BE2C (cell line): ENCODE data around the gene LY86.

ENCODE experiments used
- DNase-seq: peaks from one replicate; pipeline ENCODE4 v3.0.0-alpha.2; 2020
- H3K27me3 ChIP-seq: fragments of 250-450 bp; sonication (Bioruptor Pico); 2 replicates; pipeline ENCODE4 v1.5.1; 2020; ENCODE audit warnings: mild to moderate bottlenecking
- H3K36me3 ChIP-seq: fragments of 250-450 bp; sonication (Bioruptor Pico); 2 replicates; pipeline ENCODE4 v1.5.1; 2020; ENCODE audit warnings: mild to moderate bottlenecking
- H3K4me1 ChIP-seq: fragments of 250-450 bp; sonication (Bioruptor Pico); 2 replicates; pipeline ENCODE4 v1.5.1; 2020
- H3K4me3 ChIP-seq: 2 replicates; pipeline ENCODE4 v1.5.1; 2011; ENCODE audit warnings: low read depth, low read length
- H3K9me3 ChIP-seq: fragments of 250-450 bp; sonication (Bioruptor Pico); 2 replicates; pipeline ENCODE4 v1.5.1; 2020
- CTCF ChIP-seq: IDR thresholded peaks from 2 replicates; pipeline ENCODE4 v1.5.1; 2012; ENCODE audit warnings: mild to moderate bottlenecking, low read depth, low read length

Gene LY86

GRCh38 chr6:6626187-6626586 lies 37.7 kb downstream of the LY86 start:
- Histone ChIP-seq H3K4me3 (no peak overlapping the region), H3K9me3 (no peaks in the 10 kb centered on the region), H3K36me3 (no peaks in the 10 kb centered on the region), H3K27me3 (no peaks in the 10 kb centered on the region), H3K4me1 (peaks cover 10% of the 10 kb centered on the region)
- no peak for TF ChIP-seq CTCF
- no peak for DNase-seq

GRCh38 chr6:6629402-6629801 lies 40.9 kb downstream of the LY86 start:
- no peak for DNase-seq
- TF ChIP-seq CTCF = no peak
- Histone ChIP-seq H3K9me3 (no peaks in the 10 kb centered on the region), H3K4me3 (no peak overlapping the region), H3K36me3 (no peaks in the 10 kb centered on the region), H3K27me3 (no peaks in the 10 kb centered on the region), H3K4me1 (peaks cover 17% of the 10 kb centered on the region)

- Histone ChIP-seq H3K4me1 (peaks cover 17% of the 10 kb centered on the region), H3K36me3 (no peaks in the 10 kb centered on the region)
- peak; percentile 23 for DNase-seq
These were observed 42.5 kb downstream of the LY86 start for GRCh38 chr6:6631053-6631452.

GRCh38 chr6:6631534-6632276 lies 43.2 kb downstream of the LY86 start:
- Histone ChIP-seq H3K36me3 (no peaks in the 10 kb centered on the region), H3K9me3 (no peaks in the 10 kb centered on the region), H3K27me3 (no peaks in the 10 kb centered on the region), H3K4me1 (peaks cover 17% of the 10 kb centered on the region), H3K4me3 (no peak overlapping the region)
- no peak for TF ChIP-seq CTCF
- peak; percentile 58 for DNase-seq

More at GRCh38 chr6:6631053-6631452, 42.5 kb downstream of the LY86 start:
- no peak for TF ChIP-seq CTCF
- H3K27me3 ChIP-seq = no peaks in the 10 kb centered on the region
- H3K9me3 ChIP-seq = no peaks in the 10 kb centered on the region
- H3K4me3 ChIP-seq = no peak overlapping the region

- Histone ChIP-seq H3K9me3 (no peaks in the 10 kb centered on the region), H3K4me1 (peaks cover 17% of the 10 kb centered on the region), H3K4me3 (no peak overlapping the region), H3K27me3 (no peaks in the 10 kb centered on the region), H3K36me3 (no peaks in the 10 kb centered on the region)
- TF ChIP-seq CTCF = no peak
- no peak for DNase-seq
These were observed 45.6 kb downstream of the LY86 start for GRCh38 chr6:6633898-6634734.

GRCh38 chr6:6634735-6635075 lies 46.2 kb downstream of the LY86 start:
- no peak overlapping the region for H3K4me3 ChIP-seq
- TF ChIP-seq CTCF = no peak
- H3K4me1 ChIP-seq = peaks cover 17% of the 10 kb centered on the region
- H3K36me3 ChIP-seq = no peaks in the 10 kb centered on the region
- H3K27me3 ChIP-seq = no peaks in the 10 kb centered on the region
- no peaks in the 10 kb centered on the region for H3K9me3 ChIP-seq
- no peak for DNase-seq
